ENCODE measurements around the gene CFC1B. TPM values are rescaled to one million over a fixed set of nuclear protein-coding genes. Genes with fewer than 3 reads are reported as not detected.
"Not testable (repeated sequence)": the region's sequence is repeated elsewhere in the genome, so short reads cannot be mapped to it uniquely, and the experiment has no call there.

CFC1B gene
- total RNA-seq: not detected

DNA sequence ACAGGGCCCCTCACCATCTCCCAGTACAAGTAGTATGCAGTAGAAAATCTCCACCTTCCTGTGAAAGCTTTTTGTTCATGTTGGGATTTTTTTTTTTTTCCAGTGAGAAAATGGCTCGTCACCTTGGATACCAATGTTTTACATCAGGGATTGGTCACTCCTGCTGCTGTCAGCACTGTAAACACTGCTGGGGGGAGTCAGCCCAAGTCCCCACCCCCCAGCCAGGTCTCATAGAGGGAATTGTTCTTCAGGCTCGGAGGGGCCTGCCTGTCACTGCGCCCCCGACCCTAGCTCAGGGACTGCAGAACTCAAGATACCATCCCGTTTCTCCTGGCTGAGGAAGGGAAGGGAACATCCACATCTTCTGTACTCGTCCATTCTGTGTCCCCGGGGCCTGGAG is at the start of gene CFC1B:
CFC1B (plus strand) TSS at position 231 of the 400 bp plus-strand sequence. CDS start 263 bp downstream, outside the sequence.
- TF ChIP-seq, protein P1, sequence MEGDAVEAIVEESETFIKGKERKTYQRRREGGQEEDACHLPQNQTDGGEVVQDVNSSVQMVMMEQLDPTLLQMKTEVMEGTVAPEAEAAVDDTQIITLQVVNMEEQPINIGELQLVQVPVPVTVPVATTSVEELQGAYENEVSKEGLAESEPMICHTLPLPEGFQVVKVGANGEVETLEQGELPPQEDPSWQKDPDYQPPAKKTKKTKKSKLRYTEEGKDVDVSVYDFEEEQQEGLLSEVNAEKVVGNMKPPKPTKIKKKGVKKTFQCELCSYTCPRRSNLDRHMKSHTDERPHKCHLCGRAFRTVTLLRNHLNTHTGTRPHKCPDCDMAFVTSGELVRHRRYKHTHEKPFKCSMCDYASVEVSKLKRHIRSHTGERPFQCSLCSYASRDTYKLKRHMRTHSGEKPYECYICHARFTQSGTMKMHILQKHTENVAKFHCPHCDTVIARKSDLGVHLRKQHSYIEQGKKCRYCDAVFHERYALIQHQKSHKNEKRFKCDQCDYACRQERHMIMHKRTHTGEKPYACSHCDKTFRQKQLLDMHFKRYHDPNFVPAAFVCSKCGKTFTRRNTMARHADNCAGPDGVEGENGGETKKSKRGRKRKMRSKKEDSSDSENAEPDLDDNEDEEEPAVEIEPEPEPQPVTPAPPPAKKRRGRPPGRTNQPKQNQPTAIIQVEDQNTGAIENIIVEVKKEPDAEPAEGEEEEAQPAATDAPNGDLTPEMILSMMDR (IDR thresholded peaks at IDR 0.05; ENCODE audit: low read depth): not testable (repeated sequence)

DNA sequence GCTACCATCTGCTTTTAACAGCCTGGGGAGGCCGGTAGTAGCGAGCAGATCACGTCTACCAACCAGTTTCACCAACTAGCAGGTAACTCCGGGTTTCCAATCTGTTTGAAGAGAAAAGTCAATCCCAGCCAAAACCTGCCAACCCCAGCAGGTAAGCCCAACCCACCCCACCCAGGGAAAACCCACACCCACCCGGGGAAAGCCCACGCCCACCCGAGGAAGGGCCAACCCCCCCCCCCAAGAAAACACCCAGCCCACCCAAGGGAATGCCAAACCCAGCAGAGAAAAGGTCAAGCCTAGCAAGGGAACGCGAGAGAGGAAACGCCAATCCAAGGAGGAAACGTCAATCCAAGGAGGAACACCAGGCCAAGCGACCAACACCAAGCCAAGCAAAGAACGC is 11.8 kb upstream of the CFC1B start, which contains the start of gene POTEI:
POTEI (minus strand) TSS at position 101 of the 400 bp plus-strand sequence; CDS start at position 8, 93 bp downstream.
- TF ChIP-seq, protein P1 (IDR thresholded peaks at IDR 0.05; ENCODE audit: low read depth): not testable (repeated sequence)

Small RNAs within 50 kb of the gene (small RNA-seq; reads per million reads assigned to genes)
- gene RF00017 (not detected), gene RNU6-473P (not detected)

Other genes starting within 250 kb of the CFC1B start
- 100 to 1,000 TPM in 1 of 4 donors, 10 to 100 TPM in 3; 66.5 to 112 (median 75.2) TPM for gene IMP4, start 178.3 kb upstream of the CFC1B start, total RNA-seq
- gene PTPN18, start 165.2 kb upstream of the CFC1B start, total RNA-seq: 10 to 100 TPM; 29.2 to 64.3 (median 58.7) TPM
- gene POTEI, start 11.9 kb upstream of the CFC1B start, total RNA-seq: not detected
- not detected for gene CFC1, start 78.4 kb downstream of the CFC1B start, total RNA-seq
- gene POTEJ, start 90.2 kb downstream of the CFC1B start, total RNA-seq: not detected
- not detected for gene GPR148, start 207.8 kb downstream of the CFC1B start, total RNA-seq
- gene AMER3, start 234.3 kb downstream of the CFC1B start, total RNA-seq: not detected

All from subcutaneous adipose tissue (tissue), 4 donors.